Stimulated activated CD8-positive, alpha-beta memory T cell treated with anti-CD3 and anti-CD28 coated beads, Interleukin-7, amount 100 ng/mL, for 48 hours (primary cell): ENCODE data around the gene ANKMY2.
"Not testable (repeated sequence)": the region's sequence is repeated elsewhere in the genome, so short reads cannot be mapped to it uniquely, and the experiment has no call there.

Source experiments
- DNase-seq, 2 donors: peaks; one replicate each; pipeline ENCODE4 v3.0.0-alpha.2; 2020; ENCODE audit warnings: low read depth in 1 of 2; ENCODE audit errors: extremely low read depth in 1 of 2

Gene ANKMY2

GRCh38 chr7:16645593-16646471 lies at the start of gene ANKMY2, which contains the start of gene BZW2:
Gene ANKMY2, minus strand, starts transcription at chr7:16645754. Its CDS starts 181 bp downstream, at chr7:16645573.
Gene BZW2, plus strand, starts transcription at chr7:16646181. Its CDS starts 19,263 bp downstream, at chr7:16665444.
- DNase-seq, result peak; percentile 84 to 92

- DNase-seq, result no peak
These were observed 49.3 kb upstream of the ANKMY2 start for GRCh38 chr7:16694806-16695205.

GRCh38 chr7:16693601-16694318 lies 48.2 kb upstream of the ANKMY2 start:
- DNase-seq, result no peak

- DNase-seq, result no peak
These were observed 45.7 kb upstream of the ANKMY2 start for GRCh38 chr7:16691241-16691640.

- no peak for DNase-seq
These were observed 42.7 kb upstream of the ANKMY2 start for GRCh38 chr7:16688249-16688648.

- DNase-seq, result no peak
These were observed 40.0 kb upstream of the ANKMY2 start for GRCh38 chr7:16685535-16685934.

GRCh38 chr7:16684935-16685334 lies 39.4 kb upstream of the ANKMY2 start:
- DNase-seq, result no peak

- not testable (repeated sequence) for DNase-seq
These were observed 33.4 kb upstream of the ANKMY2 start for GRCh38 chr7:16678645-16679566.

- DNase-seq, result no peak
These were observed 32.5 kb upstream of the ANKMY2 start for GRCh38 chr7:16677978-16678494.

GRCh38 chr7:16675277-16675676 lies 29.7 kb upstream of the ANKMY2 start:
- no peak for DNase-seq

GRCh38 chr7:16671811-16672210 lies 26.3 kb upstream of the ANKMY2 start:
- no peak for DNase-seq

- no peak for DNase-seq
These were observed 25.3 kb upstream of the ANKMY2 start for GRCh38 chr7:16670731-16671344.

- no peak for DNase-seq
These were observed 24.5 kb upstream of the ANKMY2 start for GRCh38 chr7:16670021-16670420.

- no peak for DNase-seq
These were observed 24.0 kb upstream of the ANKMY2 start for GRCh38 chr7:16669581-16669980.

- DNase-seq, result no peak
These were observed 23.4 kb upstream of the ANKMY2 start for GRCh38 chr7:16668978-16669377.

GRCh38 chr7:16668049-16668858 lies 22.7 kb upstream of the ANKMY2 start:
- no peak for DNase-seq

GRCh38 chr7:16667355-16667754 lies 21.8 kb upstream of the ANKMY2 start:
- DNase-seq, result no peak

- DNase-seq, result no peak
These were observed 16.4 kb upstream of the ANKMY2 start for GRCh38 chr7:16661924-16662323.

GRCh38 chr7:16660702-16661464 lies 15.3 kb upstream of the ANKMY2 start:
- no peak for DNase-seq
